HepG2 (cell line): Measurements from ENCODE around the gene KRCC1. TPM values are rescaled to one million over a fixed set of nuclear protein-coding genes. Genes with fewer than 3 reads are reported as not detected.

ENCODE experiments used
- ARID4A ChIP-seq: sonication (generic); formaldehyde crosslinking; IDR thresholded peaks from 2 replicates; pipeline ENCODE4 v1.5.0; 2020; ENCODE audit warnings: mild to moderate bottlenecking, missing genetic modification reagents, borderline replicate concordance
- ATF1 ChIP-seq: IDR thresholded peaks from 2 replicates; pipeline ENCODE4 v1.6.1; 2016; ENCODE audit warnings: mild to moderate bottlenecking, control low read depth
- DNMT3B ChIP-seq: conservative IDR thresholded peaks from 2 replicates; pipeline ENCODE4 v1.6.1; 2016; ENCODE audit warnings: missing biosample characterization, control low read depth
- EED ChIP-seq: sonication (generic); formaldehyde crosslinking; IDR thresholded peaks from 2 replicates; pipeline ENCODE4 v1.5.0; 2020; ENCODE audit warnings: mild to moderate bottlenecking, missing genetic modification reagents
- GTF3A ChIP-seq: sonication (generic); formaldehyde crosslinking; conservative IDR thresholded peaks from 2 replicates; pipeline ENCODE4 v1.4.0; 2020; ENCODE audit warnings: mild to moderate bottlenecking, missing genetic modification reagents
- IKZF4 ChIP-seq: sonication (generic); formaldehyde crosslinking; IDR thresholded peaks from 2 replicates; pipeline ENCODE4 v1.5.1; 2020; ENCODE audit warnings: borderline replicate concordance, mild to moderate bottlenecking, low read depth, missing genetic modification reagents; ENCODE audit errors: not compliant biosample characterization
- KLF15 ChIP-seq: sonication (generic); formaldehyde crosslinking; IDR thresholded peaks from 2 replicates; pipeline ENCODE4 v1.8.1; 2023; ENCODE audit warnings: borderline replicate concordance, mild to moderate bottlenecking, inconsistent platforms, missing genetic modification reagents, mixed read lengths
- MIXL1 ChIP-seq: IDR thresholded peaks from 2 replicates; pipeline ENCODE4 v1.6.1; 2016
- ZBTB14 ChIP-seq: sonication (generic); formaldehyde crosslinking; IDR thresholded peaks from 2 replicates; pipeline ENCODE4 v1.4.0; 2020; ENCODE audit warnings: missing genetic modification reagents
- ZNF33A ChIP-seq: sonication (generic); formaldehyde crosslinking; IDR thresholded peaks from 2 replicates; pipeline ENCODE4 v1.5.1; 2020; ENCODE audit warnings: missing genetic modification reagents, mild to moderate bottlenecking, moderate library complexity, borderline replicate concordance
- ZNF549 ChIP-seq: sonication (generic); formaldehyde crosslinking; IDR thresholded peaks from 2 replicates; pipeline ENCODE4 v1.5.0; 2020; ENCODE audit warnings: missing genetic modification reagents
- ZNF646 ChIP-seq: sonication (generic); formaldehyde crosslinking; IDR thresholded peaks from 2 replicates; pipeline ENCODE4 v1.9.0; 2021; ENCODE audit warnings: mild to moderate bottlenecking, missing genetic modification reagents
- ZNF691 ChIP-seq: sonication (generic); formaldehyde crosslinking; IDR thresholded peaks from 2 replicates; pipeline ENCODE4 v1.4.0; 2020; ENCODE audit warnings: missing genetic modification reagents, low read depth, mild to moderate bottlenecking, borderline replicate concordance
- ZSCAN12 ChIP-seq: sonication (generic); formaldehyde crosslinking; IDR thresholded peaks from 2 replicates; pipeline ENCODE4 v1.9.0; 2021; ENCODE audit warnings: mild to moderate bottlenecking, missing genetic modification reagents
- polyA plus RNA-seq, 8 experiments: library from polyadenylated mRNA; depleted of rRNA in 3 of 8; stranded (reverse) in 7 of 8; unstranded in 1 of 8; fragments of >200 nt; fragmentation: Illumina TruSeq in 4 of 8; extraction: Trizol in 4 of 8; gene quantifications; 2 replicates each; pipeline versions ENCODE4 v1.2.1 to v1.2.3, GENCODE V29; 2011 to 2016; ENCODE audit warnings: low read depth in 4 of 8, missing spikeins in 1 of 8, mixed read lengths in 1 of 8; ENCODE audit not compliant: insufficient read depth in 1 of 8
- total RNA-seq, 5 experiments: library from RNA; depleted of rRNA; stranded (reverse); fragments of >200 nt; fragmentation: Illumina TruSeq; extraction: Trizol; gene quantifications; 2 replicates each; pipeline ENCODE4 v1.2.3, GENCODE V29; 2016; ENCODE audit warnings: low read depth in 1 of 5

The KRCC1 gene
- total and polyA plus RNA-seq, 2 of the 13 experiments (the other 11 are each of a cell fraction or from before 2014, with no cell fraction given) = 6.5 to 7.7 TPM

- TF ChIP-seq ARID4A (CRISPR knock-in tag) = peak; percentile 87; the same call in 1 of the 2 replicates
- no peak for TF ChIP-seq ZNF549 (CRISPR knock-in tag)
- peak; percentile 94 for TF ChIP-seq IKZF4 (CRISPR knock-in tag)
- no peak; the same call in 1 of the 2 replicates for TF ChIP-seq DNMT3B (CRISPR knock-in tag)
- 0 out of 2 replicates have a peak, but pooled peaks have one; percentile 6 for TF ChIP-seq GTF3A (CRISPR knock-in tag)
- TF ChIP-seq ZNF646 = 0 out of 2 replicates have a peak, but pooled peaks have one; percentile 41
- TF ChIP-seq EED (CRISPR knock-in tag) = no peak; the same call in 1 of the 2 replicates
- TF ChIP-seq KLF15 = peak; percentile 91
- TF ChIP-seq MIXL1 = no peak
- TF ChIP-seq ZNF691 (CRISPR knock-in tag) = no peak; the same call in 1 of the 2 replicates
- no peak for TF ChIP-seq ATF1
- peak; percentile 86; the same call in 1 of the 2 replicates for TF ChIP-seq ZSCAN12 (CRISPR knock-in tag)
- no peak; the same call in 1 of the 2 replicates for TF ChIP-seq ZBTB14 (CRISPR knock-in tag)
- TF ChIP-seq ZNF33A (CRISPR knock-in tag) = no peak
These were observed at the start of gene KRCC1 (continued) for GRCh38 chr2:88055371-88056128.
